ENCODE measurements around the gene MSH3.
"Not testable (repeated sequence)": the region's sequence is repeated elsewhere in the genome, so short reads cannot be mapped to it uniquely, and the experiment has no call there.

MSH3 gene

GRCh38 chr5:80895523-80895922, 241.1 kb downstream of the MSH3 start:
- TF ChIP-seq SNAI2 (CRISPR knock-in tag; IDR thresholded peaks at IDR 0.05) (no peak), POU6F1 (CRISPR knock-in tag; IDR thresholded peaks at IDR 0.05; ENCODE audit: borderline replicate concordance, low read depth) (no peak), ZC3H10 (CRISPR knock-in tag; IDR thresholded peaks at IDR 0.05) (no peak), ISL1 (CRISPR knock-in tag; IDR thresholded peaks at IDR 0.05) (no peak), RARB (CRISPR knock-in tag; IDR thresholded peaks at IDR 0.05) (no peak), ZFP3 (CRISPR knock-in tag; IDR thresholded peaks at IDR 0.05) (no peak), GLIS3 (CRISPR knock-in tag; IDR thresholded peaks at IDR 0.05) (no peak), ESRRG (CRISPR knock-in tag; IDR thresholded peaks at IDR 0.05) (no peak), PATZ1 (CRISPR knock-in tag; IDR thresholded peaks at IDR 0.05; ENCODE audit: borderline replicate concordance) (no peak), ZFP30 (CRISPR knock-in tag; IDR thresholded peaks at IDR 0.05) (no peak), ARNTL (CRISPR knock-in tag; IDR thresholded peaks at IDR 0.05; ENCODE audit: borderline replicate concordance, low read depth) (no peak), TSHZ2 (CRISPR knock-in tag; IDR thresholded peaks at IDR 0.05) (no peak), ZNF8 (CRISPR knock-in tag; IDR thresholded peaks at IDR 0.05) (no peak), CSDC2 (CRISPR knock-in tag; IDR thresholded peaks at IDR 0.05) (no peak)
- no peak for ATAC-seq

DNA sequence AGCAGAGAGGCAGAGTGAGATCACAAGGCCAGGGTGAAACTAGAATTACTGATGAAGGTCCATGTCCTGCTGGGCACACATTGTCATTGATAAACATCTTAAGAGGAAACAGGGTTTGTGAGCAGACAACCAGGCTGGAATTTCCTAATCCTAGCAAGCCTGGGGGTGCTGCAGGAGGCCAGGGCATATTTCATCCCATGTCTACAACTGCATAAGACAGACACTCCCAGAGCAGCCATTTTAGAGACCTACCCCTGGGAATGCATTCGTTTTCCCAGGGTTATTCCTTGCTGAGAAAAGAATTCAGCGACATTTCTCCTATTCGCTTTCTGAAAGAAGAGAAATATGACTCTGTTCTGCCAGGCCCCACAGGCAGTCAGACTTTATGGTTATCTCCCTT, 248.2 kb downstream of the MSH3 start:
- not testable (repeated sequence) for ATAC-seq

- ATAC-seq = no peak
- TF ChIP-seq ZC3H10 (CRISPR knock-in tag; IDR thresholded peaks at IDR 0.05) = no peak
- no peak for TF ChIP-seq TSHZ2 (CRISPR knock-in tag; IDR thresholded peaks at IDR 0.05)
- no peak for TF ChIP-seq ESRRG (CRISPR knock-in tag; IDR thresholded peaks at IDR 0.05)
- no peak for TF ChIP-seq TCF4 (CRISPR knock-in tag; IDR thresholded peaks at IDR 0.05; ENCODE audit: borderline replicate concordance)
- TF ChIP-seq, protein P1, sequence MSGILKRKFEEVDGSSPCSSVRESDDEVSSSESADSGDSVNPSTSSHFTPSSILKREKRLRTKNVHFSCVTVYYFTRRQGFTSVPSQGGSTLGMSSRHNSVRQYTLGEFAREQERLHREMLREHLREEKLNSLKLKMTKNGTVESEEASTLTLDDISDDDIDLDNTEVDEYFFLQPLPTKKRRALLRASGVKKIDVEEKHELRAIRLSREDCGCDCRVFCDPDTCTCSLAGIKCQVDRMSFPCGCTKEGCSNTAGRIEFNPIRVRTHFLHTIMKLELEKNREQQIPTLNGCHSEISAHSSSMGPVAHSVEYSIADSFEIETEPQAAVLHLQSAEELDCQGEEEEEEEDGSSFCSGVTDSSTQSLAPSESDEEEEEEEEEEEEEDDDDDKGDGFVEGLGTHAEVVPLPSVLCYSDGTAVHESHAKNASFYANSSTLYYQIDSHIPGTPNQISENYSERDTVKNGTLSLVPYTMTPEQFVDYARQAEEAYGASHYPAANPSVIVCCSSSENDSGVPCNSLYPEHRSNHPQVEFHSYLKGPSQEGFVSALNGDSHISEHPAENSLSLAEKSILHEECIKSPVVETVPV (CRISPR knock-in tag; IDR thresholded peaks at IDR 0.05) = no peak
- no peak for TF ChIP-seq RARB (CRISPR knock-in tag; IDR thresholded peaks at IDR 0.05)
- no peak for TF ChIP-seq CSDC2 (CRISPR knock-in tag; IDR thresholded peaks at IDR 0.05)
- no peak for TF ChIP-seq PPARA (CRISPR knock-in tag; IDR thresholded peaks at IDR 0.05; ENCODE audit: borderline replicate concordance)
- no peak for TF ChIP-seq CREB5 (CRISPR knock-in tag; IDR thresholded peaks at IDR 0.05; ENCODE audit: low read depth)
- TF ChIP-seq ZNF8 (CRISPR knock-in tag; IDR thresholded peaks at IDR 0.05) = no peak
- TF ChIP-seq SNAI2 (CRISPR knock-in tag; IDR thresholded peaks at IDR 0.05) = no peak
- TF ChIP-seq POU6F1 (CRISPR knock-in tag; IDR thresholded peaks at IDR 0.05; ENCODE audit: borderline replicate concordance, low read depth) = no peak
- no peak for TF ChIP-seq ZFP30 (CRISPR knock-in tag; IDR thresholded peaks at IDR 0.05)
- TF ChIP-seq ZFP3 (CRISPR knock-in tag; IDR thresholded peaks at IDR 0.05) = no peak
- TF ChIP-seq OSR1 (CRISPR knock-in tag; IDR thresholded peaks at IDR 0.05) = no peak
Measured at GRCh38 chr5:80904533-80905187, 250.2 kb downstream of the MSH3 start.

Data from SK-N-SH treated with all-trans-retinoic acid at 6 μM for 48 hours (cell line).